AML-193 (cell line): ENCODE results near the gene RPL5.

Experiments
- DNase-seq, 2 experiments: peaks; one replicate each; lab custom pipeline; 2025; lab: John Stamatoyannopoulos, UW

Gene RPL5

GRCh38 chr1:92820024-92820423 lies 11.8 kb upstream of the RPL5 start:
- DNase-seq, result no peak

- DNase-seq, result no peak
Measured at GRCh38 chr1:92820551-92820950, 11.3 kb upstream of the RPL5 start.

DNA sequence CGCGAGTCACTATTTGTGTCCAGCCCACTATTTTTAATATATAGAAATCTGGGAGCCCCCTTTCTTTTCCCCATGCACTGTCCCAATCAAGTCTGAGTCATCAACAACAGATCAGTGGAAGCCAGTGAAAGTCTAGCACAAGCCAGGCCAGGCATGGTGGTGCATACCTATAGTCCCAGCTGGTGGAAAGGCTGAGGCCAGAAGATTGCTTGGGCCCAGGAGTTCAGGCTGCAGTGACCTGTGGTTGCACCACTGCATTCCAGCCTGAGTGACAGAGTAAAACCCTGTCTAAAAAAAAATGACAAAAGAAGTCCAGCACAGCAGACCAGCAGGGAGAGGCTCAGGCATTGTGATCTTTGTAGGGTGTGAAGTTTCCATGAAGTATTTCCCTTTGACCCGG lies 9.0 kb upstream of the RPL5 start:
- no peak for DNase-seq

- no peak for DNase-seq
Measured at GRCh38 chr1:92826792-92827191, 5.0 kb upstream of the RPL5 start.

GRCh38 chr1:92831368-92831761 lies 475 bp upstream of the RPL5 start:
- DNase-seq, result no peak

- DNase-seq, result no peak
Measured at GRCh38 chr1:92832537-92833114, 786 bp downstream of the RPL5 start.

GRCh38 chr1:92833840-92834239 lies 2.0 kb downstream of the RPL5 start:
- no peak for DNase-seq

- DNase-seq, result no peak
Measured at GRCh38 chr1:92834617-92835016, 2.8 kb downstream of the RPL5 start.

GRCh38 chr1:92837062-92837461 lies 5.2 kb downstream of the RPL5 start:
- DNase-seq, result no peak

DNA sequence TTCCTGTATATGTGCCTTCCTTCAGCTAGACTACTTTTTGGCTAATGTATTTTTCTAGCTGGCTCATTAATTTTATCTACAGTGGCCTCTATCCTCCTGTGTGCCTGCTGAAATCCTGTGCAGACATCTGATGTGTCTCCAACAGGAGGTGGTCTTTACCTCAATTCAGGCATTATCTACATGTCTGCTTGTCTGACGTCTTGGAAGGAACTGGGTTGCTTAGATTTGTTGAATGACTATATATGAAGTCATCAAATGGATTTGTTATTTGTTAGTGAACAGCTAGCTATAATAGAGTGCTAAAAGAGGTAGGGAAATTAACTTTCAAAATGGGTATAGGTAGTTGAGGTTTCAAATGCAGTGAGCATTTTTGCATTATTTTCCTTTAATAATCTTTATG lies 6.7 kb downstream of the RPL5 start:
- no peak for DNase-seq

- no peak for DNase-seq
Measured at GRCh38 chr1:92839442-92839841, 7.6 kb downstream of the RPL5 start.

DNA sequence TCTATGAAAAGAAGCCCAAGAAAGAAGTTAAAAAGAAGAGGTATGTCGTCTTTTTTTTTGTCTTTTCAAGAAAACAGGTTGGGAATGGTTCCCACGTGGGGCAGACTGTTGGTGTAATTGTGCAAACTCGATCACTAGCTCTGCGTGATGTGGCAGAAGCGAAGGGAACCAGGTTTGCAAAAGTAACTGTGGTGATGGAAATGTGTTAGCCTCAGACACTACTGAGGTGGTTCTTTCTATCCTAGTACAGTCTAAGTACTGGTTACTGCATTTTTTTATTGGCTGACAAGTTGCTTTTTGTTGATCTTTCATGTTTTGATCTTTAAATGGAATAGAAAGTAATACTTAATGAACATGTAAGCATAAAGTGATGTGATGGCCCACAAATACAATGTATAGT lies 8.8 kb downstream of the RPL5 start:
- DNase-seq, result no peak

DNA sequence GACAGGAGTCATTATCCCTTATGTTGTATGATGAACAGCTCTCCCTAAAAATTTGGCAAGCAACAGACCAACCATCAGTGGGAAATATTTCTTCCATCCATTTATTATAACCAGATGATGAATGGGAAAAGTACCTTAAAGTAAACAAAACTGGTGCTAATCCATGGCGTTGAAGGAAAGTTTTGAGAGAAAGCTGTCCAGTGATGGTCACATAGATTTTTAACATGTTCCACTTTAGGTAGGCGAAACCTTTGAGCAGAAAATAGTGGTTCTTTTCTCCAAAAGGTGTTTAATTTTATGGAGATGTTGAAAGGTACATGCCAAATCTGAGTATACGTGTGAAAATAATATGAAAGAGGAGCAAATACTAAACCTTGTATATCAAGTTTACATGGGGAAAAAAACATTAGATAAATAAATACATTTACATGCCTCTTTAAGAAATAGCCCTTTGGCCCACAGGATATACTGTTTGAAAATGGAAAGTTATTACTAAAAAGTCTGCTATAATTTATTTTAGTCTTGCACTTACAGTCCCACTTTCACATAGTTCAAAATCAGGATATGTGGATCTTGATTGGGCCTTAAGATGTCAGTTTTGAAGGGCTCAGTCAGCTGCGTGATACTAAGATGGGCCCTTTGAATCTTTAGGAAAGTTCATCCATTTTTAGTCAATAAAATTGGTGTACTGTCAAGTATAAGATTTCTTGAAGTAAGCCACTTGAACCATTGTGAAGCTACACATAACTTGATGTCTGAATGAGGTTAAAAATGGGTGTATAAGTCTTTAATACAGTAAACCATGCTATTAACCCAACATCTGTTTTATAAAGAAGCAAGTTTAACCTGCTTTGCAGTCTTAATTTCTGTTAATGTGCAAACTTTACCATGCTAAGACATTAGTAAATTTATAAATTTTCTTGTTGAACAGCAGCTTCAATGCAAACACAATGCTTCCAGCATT lies 10.5 kb downstream of the RPL5 start:
- no peak for DNase-seq

- DNase-seq, result no peak
Measured at GRCh38 chr1:92843046-92843423, 11.2 kb downstream of the RPL5 start.

GRCh38 chr1:92843429-92844352 lies 11.9 kb downstream of the RPL5 start:
- no peak for DNase-seq

GRCh38 chr1:92844439-92844838 lies 12.6 kb downstream of the RPL5 start:
- DNase-seq, result no peak

DNA sequence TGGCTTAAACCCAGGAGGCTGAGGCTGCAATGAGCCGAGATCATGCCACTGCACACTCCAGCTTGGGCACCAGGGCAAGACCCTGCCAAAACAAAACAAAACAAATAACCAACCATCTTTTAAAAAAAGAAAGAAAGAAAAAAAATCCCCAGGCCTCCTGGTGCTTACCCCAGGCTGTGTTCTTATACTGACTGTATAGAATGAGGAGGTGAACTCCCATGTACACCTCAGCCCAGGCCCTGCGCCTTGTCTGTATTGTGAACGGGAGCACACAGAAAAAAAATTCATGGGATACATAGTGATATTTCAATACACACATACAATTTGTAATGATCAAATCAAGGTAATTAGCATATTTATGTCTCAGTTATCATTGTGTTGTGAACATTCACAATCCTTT lies 14.1 kb downstream of the RPL5 start:
- no peak for DNase-seq

GRCh38 chr1:92848201-92848600 lies 16.4 kb downstream of the RPL5 start:
- DNase-seq, result no peak

DNA sequence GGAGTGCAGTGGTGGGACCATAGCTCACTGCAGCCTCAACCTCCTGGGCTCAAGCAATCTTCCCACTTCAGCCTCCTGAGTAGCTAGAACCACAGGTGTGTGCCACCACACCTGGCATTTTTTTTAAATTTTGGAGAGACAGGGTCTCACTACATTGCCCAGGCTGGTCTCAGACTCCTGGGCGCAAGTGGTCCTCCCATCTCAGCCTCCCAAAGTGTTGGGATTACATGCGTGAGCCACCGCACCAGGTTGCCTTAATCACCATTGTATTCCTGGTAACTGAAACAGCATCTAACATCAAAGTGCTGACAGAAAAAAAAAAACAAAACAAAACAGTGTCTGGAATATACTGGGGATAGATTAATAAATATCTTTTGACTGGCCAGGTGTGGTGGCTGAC lies 18.2 kb downstream of the RPL5 start:
- no peak for DNase-seq

- no peak for DNase-seq
Measured at GRCh38 chr1:92851729-92852128, 19.9 kb downstream of the RPL5 start.

- DNase-seq, result peak; percentile 81 to 89
Measured at GRCh38 chr1:92853299-92853698, 21.5 kb downstream of the RPL5 start.

- DNase-seq, result no peak
Measured at GRCh38 chr1:92854101-92854785, 22.4 kb downstream of the RPL5 start.
